Measurements from ENCODE around the gene TSPO2. TPM values are rescaled to one million over a fixed set of nuclear protein-coding genes. Genes with fewer than 3 reads are reported as not detected.

The TSPO2 gene
- total RNA-seq, 1 experiment from 2014 or later, result not detected

DNA sequence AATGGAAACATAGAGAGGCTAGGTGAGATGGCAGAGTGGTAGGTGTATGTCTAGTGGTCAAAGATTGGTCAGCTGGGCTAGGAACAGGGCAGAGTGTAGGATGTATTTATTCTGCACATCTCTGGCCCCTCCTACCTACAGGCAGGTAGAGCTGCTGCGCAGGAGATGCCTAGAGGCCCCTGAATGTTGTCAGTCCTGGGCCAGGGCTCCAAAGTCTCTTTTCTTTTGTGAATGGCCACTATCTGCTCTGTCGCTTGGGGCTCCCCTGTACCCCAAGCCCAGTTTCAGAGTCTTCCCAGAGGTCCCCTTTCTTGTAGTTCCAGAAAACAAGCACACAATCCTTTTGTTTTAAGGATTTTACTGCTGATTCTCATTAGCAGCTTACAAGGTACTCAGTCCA lies 5.0 kb downstream of the TSPO2 start:
- no peaks in the 10 kb centered on the region for H4K20me1 ChIP-seq (ENCODE audit: insufficient read depth)
- CTCF ChIA-PET, result no interaction called here
- POLR2A ChIA-PET, result no interaction called here
- intact Hi-C loops (cut with micrococcal nuclease), result no loop called here
- RAD21 ChIA-PET (ENCODE audit: low non-redundant PET in 1 of 2, low total read pairs in 2 of 2, uncharacterized antibody in 2 of 2, unreplicated experiment in 2 of 2), result no interaction called here
- TF ChIP-seq EGR1 (IDR thresholded peaks at IDR 0.05; ENCODE audit: low read depth) (no peak), EZH2 (IDR thresholded peaks at IDR 0.05) (no peak), SP1 (IDR thresholded peaks at IDR 0.05; ENCODE audit: low read depth) (no peak), CBX3 (IDR thresholded peaks at IDR 0.05; ENCODE audit: low read depth) (no peak), POLR2AphosphoS5 (IDR thresholded peaks at IDR 0.05; ENCODE audit: low read depth, low read length) (no peak), CEBPB (IDR thresholded peaks at IDR 0.05; ENCODE audit: low read depth) (no peak), ELF1 (IDR thresholded peaks at IDR 0.05; ENCODE audit: borderline replicate concordance, low read depth) (no peak), SRF (IDR thresholded peaks at IDR 0.05; ENCODE audit: low read depth) (no peak), ZFX (IDR thresholded peaks at IDR 0.05) (no peak), ZNF274 (IDR thresholded peaks at IDR 0.05; ENCODE audit: low read depth, low read length) (no peak), JUND (IDR thresholded peaks at IDR 0.05) (no peak), TCF7L2 (IDR thresholded peaks at IDR 0.05; ENCODE audit: borderline replicate concordance, extremely low read depth, insufficient read depth, insufficient read length) (no peak), RAD21 (IDR thresholded peaks at IDR 0.05; ENCODE audit: low read depth) (no peak), EZH2phosphoT487 (IDR thresholded peaks at IDR 0.05; ENCODE audit: borderline replicate concordance) (no peak), SIN3A (IDR thresholded peaks at IDR 0.05; ENCODE audit: low read depth) (no peak), FOSL1 (IDR thresholded peaks at IDR 0.05; ENCODE audit: low read depth) (no peak)
- TF ChIP-seq, protein P1, sequence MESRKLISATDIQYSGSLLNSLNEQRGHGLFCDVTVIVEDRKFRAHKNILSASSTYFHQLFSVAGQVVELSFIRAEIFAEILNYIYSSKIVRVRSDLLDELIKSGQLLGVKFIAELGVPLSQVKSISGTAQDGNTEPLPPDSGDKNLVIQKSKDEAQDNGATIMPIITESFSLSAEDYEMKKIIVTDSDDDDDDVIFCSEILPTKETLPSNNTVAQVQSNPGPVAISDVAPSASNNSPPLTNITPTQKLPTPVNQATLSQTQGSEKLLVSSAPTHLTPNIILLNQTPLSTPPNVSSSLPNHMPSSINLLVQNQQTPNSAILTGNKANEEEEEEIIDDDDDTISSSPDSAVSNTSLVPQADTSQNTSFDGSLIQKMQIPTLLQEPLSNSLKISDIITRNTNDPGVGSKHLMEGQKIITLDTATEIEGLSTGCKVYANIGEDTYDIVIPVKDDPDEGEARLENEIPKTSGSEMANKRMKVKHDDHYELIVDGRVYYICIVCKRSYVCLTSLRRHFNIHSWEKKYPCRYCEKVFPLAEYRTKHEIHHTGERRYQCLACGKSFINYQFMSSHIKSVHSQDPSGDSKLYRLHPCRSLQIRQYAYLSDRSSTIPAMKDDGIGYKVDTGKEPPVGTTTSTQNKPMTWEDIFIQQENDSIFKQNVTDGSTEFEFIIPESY (IDR thresholded peaks at IDR 0.05; ENCODE audit: extremely low read depth, insufficient replicate concordance, low read length), result no peak
- TF ChIP-seq, protein P2, sequence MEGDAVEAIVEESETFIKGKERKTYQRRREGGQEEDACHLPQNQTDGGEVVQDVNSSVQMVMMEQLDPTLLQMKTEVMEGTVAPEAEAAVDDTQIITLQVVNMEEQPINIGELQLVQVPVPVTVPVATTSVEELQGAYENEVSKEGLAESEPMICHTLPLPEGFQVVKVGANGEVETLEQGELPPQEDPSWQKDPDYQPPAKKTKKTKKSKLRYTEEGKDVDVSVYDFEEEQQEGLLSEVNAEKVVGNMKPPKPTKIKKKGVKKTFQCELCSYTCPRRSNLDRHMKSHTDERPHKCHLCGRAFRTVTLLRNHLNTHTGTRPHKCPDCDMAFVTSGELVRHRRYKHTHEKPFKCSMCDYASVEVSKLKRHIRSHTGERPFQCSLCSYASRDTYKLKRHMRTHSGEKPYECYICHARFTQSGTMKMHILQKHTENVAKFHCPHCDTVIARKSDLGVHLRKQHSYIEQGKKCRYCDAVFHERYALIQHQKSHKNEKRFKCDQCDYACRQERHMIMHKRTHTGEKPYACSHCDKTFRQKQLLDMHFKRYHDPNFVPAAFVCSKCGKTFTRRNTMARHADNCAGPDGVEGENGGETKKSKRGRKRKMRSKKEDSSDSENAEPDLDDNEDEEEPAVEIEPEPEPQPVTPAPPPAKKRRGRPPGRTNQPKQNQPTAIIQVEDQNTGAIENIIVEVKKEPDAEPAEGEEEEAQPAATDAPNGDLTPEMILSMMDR (IDR thresholded peaks at IDR 0.05 in 2 of 3, conservative IDR thresholded peaks at IDR 0.05 in 1 of 3; ENCODE audit: borderline replicate concordance in 1 of 3, insufficient read depth in 1 of 3, low read depth in 2 of 3, low read length in 2 of 3), result no peak
- TF ChIP-seq, protein P3, sequence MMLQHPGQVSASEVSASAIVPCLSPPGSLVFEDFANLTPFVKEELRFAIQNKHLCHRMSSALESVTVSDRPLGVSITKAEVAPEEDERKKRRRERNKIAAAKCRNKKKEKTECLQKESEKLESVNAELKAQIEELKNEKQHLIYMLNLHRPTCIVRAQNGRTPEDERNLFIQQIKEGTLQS (IDR thresholded peaks at IDR 0.05), result no peak
- TF ChIP-seq, protein P4, sequence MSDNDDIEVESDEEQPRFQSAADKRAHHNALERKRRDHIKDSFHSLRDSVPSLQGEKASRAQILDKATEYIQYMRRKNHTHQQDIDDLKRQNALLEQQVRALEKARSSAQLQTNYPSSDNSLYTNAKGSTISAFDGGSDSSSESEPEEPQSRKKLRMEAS (IDR thresholded peaks at IDR 0.05), result no peak
- H3K27ac ChIP-seq (ENCODE audit: low read depth, low read length), result no peak overlapping the region
- DNase-seq (ENCODE audit: low read depth, low spot score) (no peak), ATAC-seq (no peak)
- H3K9ac ChIP-seq (ENCODE audit: low read length), result no peak overlapping the region
- BruUV-seq (replicated peaks), result no TSS peak
- H3K9me3 ChIP-seq (ENCODE audit: control insufficient read depth in 1 of 2, insufficient read depth in 1 of 2, low read depth in 1 of 2, low read length in 2 of 2), result no peaks in the 10 kb centered on the region
- no peak overlapping the region for H2AFZ ChIP-seq (ENCODE audit: low read depth, low read length, poor library complexity, severe bottlenecking)
- H3K36me3 ChIP-seq (ENCODE audit: control insufficient read depth in 1 of 2, insufficient read depth in 2 of 2, low read length in 2 of 2), result no peaks in the 10 kb centered on the region
- no peak overlapping the region for H3K4me2 ChIP-seq (ENCODE audit: low read length)
- no peaks in the 10 kb centered on the region for H3K4me1 ChIP-seq (ENCODE audit: control insufficient read depth in 1 of 2, insufficient read depth in 2 of 2, low read length in 2 of 2)
- H3K27me3 ChIP-seq (ENCODE audit: insufficient read depth, low read length), result no peaks in the 10 kb centered on the region
- no peaks in the 10 kb centered on the region for H3K9me2 ChIP-seq (ENCODE audit: insufficient read depth)
- H3K79me2 ChIP-seq (ENCODE audit: insufficient read depth, low read length), result no peaks in the 10 kb centered on the region
- H3K4me3 ChIP-seq (replicated peaks in 1 of 2; ENCODE audit: low read depth in 1 of 2, low read length in 2 of 2), result no peak overlapping the region
